Cardiac muscle cell (in vitro differentiated cells and primary cell): ENCODE data around the gene KHDRBS2. TPM values are rescaled to one million over a fixed set of nuclear protein-coding genes. Genes with fewer than 3 reads are reported as not detected.

Experiments
- DNase-seq, 2 donors: peaks; one replicate each; pipeline versions ENCODE4 v3.0.0 to v3.0.0-alpha.2; 2010 to 2017; ENCODE audit warnings: low read depth in 1 of 2, low spot score in 1 of 2
- H3K27ac ChIP-seq: fragments of 200-600 bp; sonication (generic); 2 replicates; pipeline ENCODE4 v1.5.1; 2016
- H3K27me3 ChIP-seq: fragments of 200-600 bp; sonication (generic); 2 replicates; pipeline ENCODE4 v1.6.0; 2016; ENCODE audit warnings: control low read depth
- H3K36me3 ChIP-seq: fragments of 200-600 bp; sonication (generic); 2 replicates; pipeline ENCODE4 v1.5.1; 2016; ENCODE audit warnings: control low read depth
- H3K4me1 ChIP-seq: fragments of 200-600 bp; sonication (generic); 2 replicates; pipeline ENCODE4 v1.8.1; 2017; ENCODE audit warnings: low read depth, mild to moderate bottlenecking, mixed run types
- H3K4me3 ChIP-seq: fragments of 200-600 bp; sonication (generic); 2 replicates; pipeline ENCODE4 v1.5.1; 2016; ENCODE audit warnings: mild to moderate bottlenecking
- H3K9me3 ChIP-seq: fragments of 200-600 bp; sonication (generic); 2 replicates; pipeline ENCODE4 v1.5.1; 2017; ENCODE audit warnings: low read depth, mild to moderate bottlenecking, control low read depth
- CTCF ChIP-seq: IDR thresholded peaks from 2 replicates; pipeline ENCODE4 v1.5.1; 2012; ENCODE audit warnings: low read depth, mild to moderate bottlenecking, low read length
- polyA plus RNA-seq: library from polyadenylated mRNA; unstranded; fragments of >200 nt; fragmentation: Nextera tagmentation; extraction: Ambion mirVana; gene quantifications from 2 replicates; pipeline ENCODE4 v1.2.1, GENCODE V29; 2016
- total RNA-seq: library from RNA; depleted of rRNA; stranded (reverse); fragments of >200 nt; gene quantifications from 2 replicates; pipeline ENCODE4 v1.2.3, GENCODE V29; 2016

Gene KHDRBS2
- total and polyA plus RNA-seq, 2 experiments from 2014 or later, result 3.7 to 5.6 TPM

DNA sequence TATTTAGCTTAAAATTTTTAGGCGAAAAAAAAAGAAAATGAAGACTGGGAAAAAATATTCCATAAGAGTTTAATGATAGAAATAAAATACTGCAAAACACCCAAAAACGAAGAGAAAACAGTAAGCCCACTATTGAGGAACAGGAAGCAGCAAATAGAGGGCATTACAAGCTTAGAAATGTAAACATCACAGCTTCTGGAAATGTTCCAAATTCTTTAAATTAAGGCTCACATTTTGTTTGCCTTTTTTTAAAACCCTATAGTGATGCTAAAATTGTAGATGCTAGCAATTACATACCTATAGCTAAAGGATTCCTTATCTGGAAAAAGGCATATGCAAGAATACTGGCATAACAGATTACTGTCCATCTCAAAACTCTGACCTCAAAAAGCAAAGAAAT lies 248.6 kb downstream of the KHDRBS2 start:
- no peak for DNase-seq
- Histone ChIP-seq H3K27ac (no peak overlapping the region), H3K4me1 (peaks cover 11% of the 10 kb centered on the region), H3K27me3 (no peaks in the 10 kb centered on the region), H3K9me3 (no peaks in the 10 kb centered on the region), H3K4me3 (no peak overlapping the region), H3K36me3 (no peaks in the 10 kb centered on the region)
- no peak for TF ChIP-seq CTCF

- H3K9me3 ChIP-seq, result no peaks in the 10 kb centered on the region
- DNase-seq, result no peak
- no peaks in the 10 kb centered on the region for H3K27me3 ChIP-seq
- peaks cover 4% of the 10 kb centered on the region for H3K4me1 ChIP-seq
- no peak for TF ChIP-seq CTCF
- no peaks in the 10 kb centered on the region for H3K36me3 ChIP-seq
- no peak overlapping the region for H3K27ac ChIP-seq
- H3K4me3 ChIP-seq, result no peak overlapping the region
Measured at GRCh38 chr6:62035952-62036351, 250.1 kb downstream of the KHDRBS2 start.

DNA sequence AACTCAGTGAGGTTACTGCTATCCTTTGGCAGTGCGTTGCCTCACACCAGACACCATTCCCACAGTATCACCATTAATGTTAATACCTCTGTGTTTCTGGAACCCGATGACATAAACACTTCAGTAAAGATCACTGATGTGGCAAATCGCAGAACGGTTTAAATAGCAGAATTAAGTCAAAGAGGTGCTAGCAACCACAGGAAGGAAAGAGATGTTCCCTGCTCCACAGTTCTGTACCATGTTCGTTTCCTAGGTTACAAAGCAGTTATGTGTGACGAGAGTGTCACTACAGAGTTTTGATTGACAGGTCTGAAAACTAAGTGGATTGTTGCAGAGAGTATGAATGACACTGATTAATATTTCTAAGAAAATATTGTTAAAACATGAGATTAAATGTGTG lies 272.3 kb downstream of the KHDRBS2 start:
- Histone ChIP-seq H3K9me3 (no peaks in the 10 kb centered on the region), H3K36me3 (no peaks in the 10 kb centered on the region), H3K27me3 (no peaks in the 10 kb centered on the region), H3K4me3 (no peak overlapping the region), H3K27ac (no peak overlapping the region), H3K4me1 (no peaks in the 10 kb centered on the region)
- no peak for TF ChIP-seq CTCF
- no peak for DNase-seq

- Histone ChIP-seq H3K27ac (no peak overlapping the region), H3K27me3 (no peaks in the 10 kb centered on the region), H3K4me3 (no peak overlapping the region), H3K36me3 (no peaks in the 10 kb centered on the region), H3K9me3 (no peaks in the 10 kb centered on the region), H3K4me1 (no peaks in the 10 kb centered on the region)
- TF ChIP-seq CTCF, result no peak
- DNase-seq, result no peak
Measured at GRCh38 chr6:62009445-62009844, 276.6 kb downstream of the KHDRBS2 start.

GRCh38 chr6:61989616-61990015 lies 296.4 kb downstream of the KHDRBS2 start:
- H3K27me3 ChIP-seq, result no peaks in the 10 kb centered on the region
- H3K36me3 ChIP-seq, result no peaks in the 10 kb centered on the region
- no peak overlapping the region for H3K4me3 ChIP-seq
- no peaks in the 10 kb centered on the region for H3K9me3 ChIP-seq
- H3K4me1 ChIP-seq, result no peaks in the 10 kb centered on the region
- DNase-seq, result no peak
- no peak overlapping the region for H3K27ac ChIP-seq
- TF ChIP-seq CTCF, result no peak

DNA sequence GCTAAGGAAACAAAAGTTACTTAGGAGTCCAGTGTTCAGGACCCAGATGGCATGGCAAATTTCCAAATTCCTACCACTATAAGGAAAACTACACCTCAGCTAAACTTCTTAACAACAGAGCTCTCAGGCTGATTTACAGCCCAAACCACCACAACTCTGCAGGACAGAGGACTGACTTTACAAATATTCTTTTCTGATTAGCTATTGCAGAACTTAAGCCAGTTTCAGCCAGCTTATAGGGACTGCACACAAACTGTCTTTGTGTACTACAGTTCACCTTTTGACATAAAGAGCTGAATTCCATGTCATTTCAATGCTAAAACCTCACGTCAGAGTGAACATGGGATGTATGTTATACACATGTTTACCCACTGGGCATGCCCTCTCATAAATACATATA lies 305.4 kb downstream of the KHDRBS2 start:
- no peaks in the 10 kb centered on the region for H3K27me3 ChIP-seq
- no peak overlapping the region for H3K4me3 ChIP-seq
- TF ChIP-seq CTCF, result no peak

More for the DNA sequence above, 305.4 kb downstream of the KHDRBS2 start:
- no peaks in the 10 kb centered on the region for H3K4me1 ChIP-seq
- H3K27ac ChIP-seq, result no peak overlapping the region
- H3K36me3 ChIP-seq, result no peaks in the 10 kb centered on the region
- DNase-seq, result no peak
- H3K9me3 ChIP-seq, result no peaks in the 10 kb centered on the region
